HepG2 (cell line): ENCODE measurements around the gene TGM6. TPM values are rescaled to one million over a fixed set of nuclear protein-coding genes. Genes with fewer than 3 reads are reported as not detected.
A peak's percentile ranks its signal among the peaks of the same experiment; 100 is the strongest.

Experiments used
- BRCA1 ChIP-seq: sonication (generic); formaldehyde crosslinking; IDR thresholded peaks from 2 replicates; pipeline ENCODE4 v1.4.0; 2020; ENCODE audit warnings: missing genetic modification reagents
- CAMTA2 ChIP-seq: sonication (generic); formaldehyde crosslinking; IDR thresholded peaks from 2 replicates; pipeline ENCODE4 v1.4.0; 2020; ENCODE audit warnings: mild to moderate bottlenecking, missing genetic modification reagents, borderline replicate concordance
- ELF1 ChIP-seq: sonication (generic); formaldehyde crosslinking; IDR thresholded peaks from 2 replicates; pipeline ENCODE4 v1.4.0; 2020; ENCODE audit warnings: missing genetic modification reagents
- ELF4 ChIP-seq: sonication (generic); formaldehyde crosslinking; IDR thresholded peaks from 2 replicates; pipeline ENCODE4 v1.5.0; 2020; ENCODE audit warnings: missing genetic modification reagents, mild to moderate bottlenecking, moderate library complexity, borderline replicate concordance
- FLYWCH1 ChIP-seq: sonication (generic); formaldehyde crosslinking; IDR thresholded peaks from 2 replicates; pipeline ENCODE4 v1.8.1; 2023; ENCODE audit warnings: mild to moderate bottlenecking, missing genetic modification reagents
- HMG20B ChIP-seq: conservative IDR thresholded peaks from 2 replicates; pipeline ENCODE4 v1.6.1; 2016; ENCODE audit warnings: missing genetic modification reagents, missing compliant biosample characterization
- MAF1 ChIP-seq: sonication (generic); formaldehyde crosslinking; IDR thresholded peaks from 2 replicates; pipeline ENCODE4 v1.5.0; 2020; ENCODE audit warnings: missing genetic modification reagents, borderline replicate concordance
- MEIS2 ChIP-seq: sonication (generic); formaldehyde crosslinking; IDR thresholded peaks from 2 replicates; pipeline ENCODE4 v1.9.0; 2021; ENCODE audit warnings: mild to moderate bottlenecking, missing genetic modification reagents
- NFAT5 ChIP-seq: sonication (generic); formaldehyde crosslinking; IDR thresholded peaks from 2 replicates; pipeline ENCODE4 v1.4.0; 2020; ENCODE audit warnings: missing genetic modification reagents
- NFYC ChIP-seq: IDR thresholded peaks from 2 replicates; pipeline ENCODE4 v1.6.1; 2016; ENCODE audit warnings: missing genetic modification reagents, missing compliant biosample characterization
- PCBP1 ChIP-seq: fragments of 200-400 bp; formaldehyde crosslinking; IDR thresholded peaks from 2 replicates; pipeline ENCODE4 v1.6.1; 2017; ENCODE audit warnings: mild to moderate bottlenecking, low read depth, low read length, borderline replicate concordance
- PHF21A ChIP-seq: sonication (generic); formaldehyde crosslinking; IDR thresholded peaks from 2 replicates; pipeline ENCODE4 v1.5.0; 2020; ENCODE audit warnings: mild to moderate bottlenecking, missing genetic modification reagents
- RARG ChIP-seq: sonication (generic); formaldehyde crosslinking; IDR thresholded peaks from 2 replicates; pipeline ENCODE4 v1.4.0; 2020; ENCODE audit warnings: low read depth, mild to moderate bottlenecking, missing genetic modification reagents
- RFX1 ChIP-seq: fragments of 450-650 bp; IDR thresholded peaks from 2 replicates; pipeline ENCODE4 v1.6.1; 2017
- SP4 ChIP-seq: sonication (generic); formaldehyde crosslinking; IDR thresholded peaks from 2 replicates; pipeline ENCODE4 v1.8.1; 2023; ENCODE audit warnings: mild to moderate bottlenecking, missing genetic modification reagents
- SPEN ChIP-seq: sonication (generic); formaldehyde crosslinking; IDR thresholded peaks from 2 replicates; pipeline ENCODE4 v1.5.1; 2020; ENCODE audit warnings: low read depth, mild to moderate bottlenecking, missing genetic modification reagents
- ZNF354B ChIP-seq: sonication (generic); formaldehyde crosslinking; IDR thresholded peaks from 2 replicates; pipeline ENCODE4 v1.8.0; 2022; ENCODE audit warnings: mild to moderate bottlenecking, missing genetic modification reagents
- ZNF710 ChIP-seq: sonication (generic); formaldehyde crosslinking; IDR thresholded peaks from 2 replicates; pipeline ENCODE4 v1.5.0; 2020; ENCODE audit warnings: mild to moderate bottlenecking, missing genetic modification reagents, borderline replicate concordance
- ZNF724P ChIP-seq: sonication (generic); formaldehyde crosslinking; IDR thresholded peaks from 2 replicates; pipeline ENCODE4 v1.8.0; 2022; ENCODE audit warnings: missing genetic modification reagents, borderline replicate concordance
- ZNF75D ChIP-seq: sonication (generic); formaldehyde crosslinking; IDR thresholded peaks from 2 replicates; pipeline ENCODE4 v1.8.1; 2023; ENCODE audit warnings: missing genetic modification reagents, mild to moderate bottlenecking, borderline replicate concordance
- ZNF780A ChIP-seq: sonication (generic); formaldehyde crosslinking; IDR thresholded peaks from 2 replicates; pipeline ENCODE4 v1.8.0; 2022; ENCODE audit warnings: mild to moderate bottlenecking, missing genetic modification reagents, moderate library complexity
- polyA plus RNA-seq, 8 experiments: library from polyadenylated mRNA; depleted of rRNA in 3 of 8; stranded (reverse) in 7 of 8; unstranded in 1 of 8; fragments of >200 nt; fragmentation: Illumina TruSeq in 4 of 8; extraction: Trizol in 4 of 8; gene quantifications; 2 replicates each; pipeline versions ENCODE4 v1.2.1 to v1.2.3, GENCODE V29; 2011 to 2016; ENCODE audit warnings: low read depth in 4 of 8, missing spikeins in 1 of 8, mixed read lengths in 1 of 8; ENCODE audit not compliant: insufficient read depth in 1 of 8
- total RNA-seq, 5 experiments: library from RNA; depleted of rRNA; stranded (reverse); fragments of >200 nt; fragmentation: Illumina TruSeq; extraction: Trizol; gene quantifications; 2 replicates each; pipeline ENCODE4 v1.2.3, GENCODE V29; 2016; ENCODE audit warnings: low read depth in 1 of 5
- TF ChIP-seq, protein P1 (sequence below): sonication (generic); formaldehyde crosslinking; IDR thresholded peaks from 2 replicates; pipeline ENCODE4 v1.8.0; 2022; ENCODE audit warnings: mild to moderate bottlenecking, missing genetic modification reagents, borderline replicate concordance

TGM6 gene
- total and polyA plus RNA-seq, 2 of the 13 experiments (the other 11 are each of a cell fraction or from before 2014, with no cell fraction given), result not detected

GRCh38 chr20:2470423-2471193, 89.9 kb downstream of the TGM6 start, which contains the start of gene SNRPB (continued):
- TF ChIP-seq ZNF710 (CRISPR knock-in tag) (peak; percentile 96), MAF1 (peak; percentile 98; the same call in 1 of the 2 replicates), CAMTA2 (CRISPR knock-in tag) (peak; percentile 98; the same call in 1 of the 2 replicates), PHF21A (peak; percentile 98), PCBP1 (peak; percentile 92), ZNF354B (CRISPR knock-in tag) (peak; percentile 93), ZNF75D (CRISPR knock-in tag) (peak; percentile 94; the same call in 1 of the 2 replicates), NFAT5 (CRISPR knock-in tag) (peak; percentile 94), MEIS2 (CRISPR knock-in tag) (peak; percentile 96), ELF4 (peak; percentile 99), NFYC (CRISPR knock-in tag) (peak; percentile 66), SPEN (CRISPR knock-in tag) (peak; percentile 100), SP4 (CRISPR knock-in tag) (peak; percentile 100), RARG (peak; percentile 98), FLYWCH1 (CRISPR knock-in tag) (peak; percentile 97), ELF1 (CRISPR knock-in tag) (peak; percentile 97), ZNF780A (CRISPR knock-in tag) (peak; percentile 99), ZNF724P (CRISPR knock-in tag) (peak; percentile 84), RFX1 (no peak), HMG20B (peak; percentile 84; the same call in 1 of the 2 replicates), BRCA1 (CRISPR knock-in tag) (peak; percentile 94; the same call in 1 of the 2 replicates)
- TF ChIP-seq, protein P1, sequence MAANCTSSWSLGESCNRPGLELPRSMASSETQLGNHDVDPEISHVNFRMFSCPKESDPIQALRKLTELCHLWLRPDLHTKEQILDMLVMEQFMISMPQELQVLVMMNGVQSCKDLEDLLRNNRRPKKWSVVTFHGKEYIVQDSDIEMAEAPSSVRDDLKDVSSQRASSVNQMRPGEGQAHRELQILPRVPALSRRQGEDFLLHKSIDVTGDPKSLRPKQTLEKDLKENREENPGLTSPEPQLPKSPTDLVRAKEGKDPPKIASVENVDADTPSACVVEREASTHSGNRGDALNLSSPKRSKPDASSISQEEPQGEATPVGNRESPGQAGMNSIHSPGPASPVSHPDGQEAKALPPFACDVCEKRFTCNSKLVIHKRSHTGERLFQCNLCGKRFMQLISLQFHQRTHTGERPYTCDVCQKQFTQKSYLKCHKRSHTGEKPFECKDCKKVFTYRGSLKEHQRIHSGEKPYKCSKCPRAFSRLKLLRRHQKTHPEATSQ (CRISPR knock-in tag), result peak; percentile 99
